GM21528 (cell line): Measurements from ENCODE around the gene MYL3.

Source experiments
- ATAC-seq: cut with Tn5 transposase; IDR thresholded peaks from one replicate; pipeline ENCODE4 v1.9.1; 2021; ENCODE audit warnings: mild to moderate bottlenecking, moderate library complexity; ENCODE audit not compliant: unreplicated experiment, low FRiP score

Gene MYL3

DNA sequence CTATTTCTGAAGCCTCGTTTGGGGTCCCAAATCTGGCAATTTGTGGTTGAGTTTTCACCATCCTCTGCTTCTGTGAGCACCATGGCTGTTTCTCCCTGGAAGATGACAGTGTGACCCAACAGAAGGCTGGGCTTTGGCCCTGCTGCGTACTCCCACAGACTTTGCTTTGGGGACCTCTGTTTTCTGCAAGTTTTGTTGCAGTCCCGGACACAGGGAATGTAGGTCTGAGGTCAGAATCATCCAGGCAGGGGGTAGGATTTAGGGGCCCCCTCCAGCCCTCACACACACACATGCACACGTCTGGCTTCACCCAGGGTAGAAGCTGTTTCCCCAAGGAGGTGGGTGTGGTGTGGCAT lies 20.6 kb upstream of the MYL3 start:
- ATAC-seq, result no peak

DNA sequence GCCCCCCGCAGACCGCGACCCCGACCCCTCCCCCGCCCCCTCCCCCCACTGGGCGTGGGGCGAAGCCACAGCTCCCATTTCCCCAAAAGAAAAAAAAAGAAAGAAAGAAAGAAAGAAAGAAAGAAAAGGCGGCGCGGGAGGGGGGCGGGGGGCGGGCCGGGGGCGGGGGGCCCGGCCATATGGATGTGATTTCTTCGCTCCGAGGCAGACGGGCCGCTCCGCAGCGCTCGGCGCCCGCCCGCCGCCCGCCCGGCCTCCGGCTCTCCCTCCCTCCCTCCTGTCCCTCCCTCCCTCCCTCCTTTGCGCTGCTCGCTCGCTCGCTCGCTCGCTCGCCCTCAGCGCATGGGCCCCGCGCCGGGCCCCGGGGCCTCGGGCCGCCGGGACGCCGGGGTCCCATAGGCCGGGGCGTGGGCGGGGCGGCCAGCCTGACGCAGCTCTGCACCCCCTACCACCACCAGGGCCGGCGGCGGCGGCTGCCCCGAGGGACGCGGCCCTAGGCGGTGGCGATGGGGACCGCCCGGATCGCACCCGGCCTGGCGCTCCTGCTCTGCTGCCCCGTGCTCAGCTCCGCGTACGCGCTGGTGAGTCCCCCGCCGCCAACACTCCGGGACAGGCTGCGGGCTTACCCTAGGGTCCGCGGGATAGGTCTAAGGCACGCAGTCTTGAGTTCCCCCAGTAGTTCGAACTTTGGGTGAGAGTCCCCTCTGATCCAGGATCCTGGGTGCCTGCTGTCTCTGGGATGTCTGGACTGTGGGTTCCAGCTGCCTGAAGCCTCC lies 20.0 kb upstream of the MYL3 start:
- no peak for ATAC-seq

DNA sequence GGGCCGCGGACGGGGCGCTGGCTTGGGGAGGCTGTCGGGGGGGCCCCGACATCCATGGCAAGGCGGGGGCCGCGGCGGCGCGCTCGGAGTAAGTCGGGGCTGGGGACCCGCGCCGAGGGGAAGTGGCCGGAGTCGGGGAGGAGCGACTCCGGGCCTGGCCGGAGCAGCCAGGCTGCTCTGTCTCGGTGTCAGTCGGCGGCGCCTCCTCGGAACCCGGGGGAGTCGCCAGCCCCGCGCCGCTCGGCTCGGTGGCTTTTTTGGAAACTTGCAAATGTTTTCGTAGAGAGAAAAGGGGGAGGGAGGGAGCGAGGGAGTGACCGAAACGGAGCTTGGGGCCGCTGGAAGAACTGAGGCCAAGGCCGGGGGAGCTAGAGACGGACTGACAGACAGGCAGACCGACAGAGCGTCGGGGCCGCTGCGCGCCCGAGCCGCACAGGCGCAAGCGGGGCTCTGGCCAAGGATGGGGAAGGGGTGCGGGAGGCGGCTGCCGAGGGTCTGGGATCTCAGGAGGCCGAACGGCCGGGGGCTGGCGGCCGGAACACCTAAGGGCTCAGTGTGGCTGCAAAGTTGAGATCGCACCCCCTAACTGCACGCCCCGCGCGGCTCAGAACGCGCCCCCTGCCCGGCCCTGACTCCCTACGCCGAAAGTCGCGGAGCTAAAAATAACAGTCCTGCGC lies 19.3 kb upstream of the MYL3 start:
- ATAC-seq, result no peak

GRCh38 chr3:46881596-46882376 lies 18.5 kb upstream of the MYL3 start:
- no peak for ATAC-seq

DNA sequence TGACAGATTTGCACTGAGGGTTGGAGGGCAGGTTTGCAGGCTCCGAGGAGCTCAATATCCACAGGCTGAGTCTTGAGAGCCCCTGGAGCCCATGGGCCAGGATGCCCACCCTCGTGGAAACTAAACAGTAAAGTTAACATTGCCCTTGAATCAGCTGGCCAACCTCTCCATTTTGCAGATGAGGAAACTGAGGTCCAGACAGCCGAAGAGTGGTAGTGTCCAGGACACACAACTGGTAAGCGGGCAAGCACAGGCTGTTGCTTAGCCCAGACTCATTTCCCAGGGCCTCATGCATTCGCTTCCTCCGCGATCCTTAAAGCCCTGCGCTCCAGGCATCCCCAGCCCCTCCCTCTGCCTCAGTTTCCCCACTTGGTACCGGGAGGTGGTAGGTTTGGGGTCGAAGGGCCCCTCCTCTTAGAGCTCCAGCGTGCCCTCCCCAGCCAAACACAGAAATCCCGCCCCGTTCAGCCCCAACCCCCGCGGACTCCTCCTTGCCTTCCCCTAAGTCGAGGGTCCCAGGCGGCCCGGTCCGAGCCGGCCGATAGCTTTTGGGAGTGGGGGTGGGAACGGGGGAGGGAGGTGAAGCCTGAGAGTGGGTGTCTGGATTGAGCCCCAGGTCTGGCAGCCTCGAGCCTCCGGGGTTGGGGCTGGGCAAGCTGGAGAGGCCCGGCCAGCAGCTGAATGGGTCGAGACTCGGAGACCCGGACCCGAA lies 17.8 kb upstream of the MYL3 start:
- no peak for ATAC-seq

- no peak for ATAC-seq
Measured at GRCh38 chr3:46878781-46879436, 15.7 kb upstream of the MYL3 start.

DNA sequence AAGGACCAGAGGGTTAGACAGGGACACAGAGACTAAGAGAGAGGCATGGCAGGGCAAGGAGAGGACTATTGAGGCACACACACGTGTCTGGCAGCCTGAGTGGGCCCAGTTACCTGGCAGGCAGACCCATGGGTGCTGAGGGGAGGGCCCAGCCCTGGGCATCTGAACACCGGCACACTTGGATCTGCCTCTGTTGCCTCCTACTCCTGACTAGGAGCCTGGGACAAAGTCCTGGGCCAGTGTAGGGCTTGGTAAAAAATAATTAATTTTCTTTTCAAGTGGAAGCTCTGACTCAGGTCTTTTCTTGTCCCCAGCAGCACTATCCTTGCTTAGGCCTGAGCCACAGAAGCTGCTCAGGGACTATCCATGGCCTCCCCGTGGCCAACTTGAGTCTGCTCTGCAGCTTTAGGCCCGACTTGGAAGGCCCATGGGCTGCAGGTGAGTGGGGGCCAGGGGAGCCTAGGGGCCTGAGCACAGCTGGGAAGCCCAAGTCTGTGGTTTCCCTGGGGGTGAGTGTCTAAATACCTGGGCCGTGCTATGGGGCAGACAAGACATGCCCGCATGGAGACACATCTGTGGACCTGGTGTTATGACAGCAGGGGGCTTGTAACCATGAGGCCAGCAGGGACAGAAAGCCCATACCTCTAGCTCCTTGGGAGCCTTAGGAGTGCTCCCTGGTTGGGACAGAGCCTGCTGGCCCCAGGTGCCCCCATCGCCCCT lies 14.3 kb upstream of the MYL3 start, which contains the start of gene PTH1R:
TSS of gene PTH1R (plus strand) at position 316 of the 720 bp plus-strand sequence. CDS start 5,839 bp downstream, outside the sequence.
- no peak for ATAC-seq

DNA sequence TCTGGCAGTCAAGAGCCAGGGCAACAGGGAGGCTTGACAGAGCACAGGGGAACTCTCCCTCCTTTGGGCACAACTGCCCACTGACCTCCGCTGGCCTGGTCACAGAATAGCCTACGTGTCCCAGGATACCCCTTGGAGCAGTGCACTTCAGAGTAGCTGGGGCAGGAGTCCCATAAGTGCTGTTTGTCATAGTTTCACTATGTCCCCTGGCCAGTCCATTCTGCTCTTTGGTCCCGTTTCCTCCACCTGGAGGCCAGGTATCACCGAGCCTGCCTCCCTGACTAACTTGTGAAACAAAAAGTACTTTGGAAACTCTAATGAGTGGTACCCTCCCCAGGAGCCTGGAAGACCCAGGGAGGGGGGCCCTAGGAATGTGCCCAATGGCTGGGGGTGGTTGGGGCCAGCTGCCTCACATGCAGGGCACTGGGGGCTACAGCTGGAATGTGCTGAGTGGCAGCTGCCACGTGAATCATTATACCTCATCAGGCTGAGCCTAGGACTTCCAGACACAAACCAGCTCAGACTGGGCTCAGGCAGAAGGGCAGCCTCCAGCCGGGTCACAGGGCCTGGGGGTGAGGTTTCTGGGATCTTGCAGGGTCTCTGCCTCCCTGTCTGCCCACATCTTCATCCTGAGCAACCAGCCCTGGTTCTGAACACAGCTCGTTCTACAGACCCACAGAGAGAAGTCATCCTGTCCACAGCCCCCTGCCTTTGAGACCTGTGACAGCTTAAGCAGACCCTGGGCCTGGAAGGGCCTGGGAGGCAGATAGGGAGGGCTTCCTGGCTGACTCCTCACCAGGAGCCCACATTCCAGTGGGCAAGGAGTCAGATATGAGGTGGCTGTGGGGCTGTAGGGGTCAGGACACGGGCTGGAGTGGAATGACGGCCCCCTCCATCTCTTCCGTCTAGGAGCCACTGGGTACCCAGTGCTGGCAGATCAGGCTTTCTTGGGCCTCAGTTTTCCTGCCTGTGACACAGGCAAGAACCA lies 13.4 kb upstream of the MYL3 start:
- ATAC-seq, result no peak

DNA sequence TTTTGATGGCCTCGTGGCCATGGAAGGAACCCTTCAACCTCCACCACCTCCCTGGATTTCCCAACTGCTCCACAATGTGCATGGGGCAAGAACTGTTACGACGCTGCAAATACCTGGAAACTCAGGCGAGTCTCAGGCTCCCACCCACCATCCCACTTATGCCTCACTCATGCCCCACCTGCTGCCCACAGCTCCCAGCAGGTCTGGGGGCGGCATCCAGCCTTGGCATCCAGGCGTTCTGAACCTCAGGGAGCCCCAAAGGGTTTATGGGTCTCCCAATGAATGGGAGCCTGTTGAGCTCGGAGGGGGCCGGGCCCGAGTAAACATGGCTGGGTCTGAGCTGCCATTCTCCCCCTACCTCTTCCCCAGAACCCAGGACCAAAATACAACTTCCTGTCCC lies 12.3 kb upstream of the MYL3 start:
- ATAC-seq, result no peak

DNA sequence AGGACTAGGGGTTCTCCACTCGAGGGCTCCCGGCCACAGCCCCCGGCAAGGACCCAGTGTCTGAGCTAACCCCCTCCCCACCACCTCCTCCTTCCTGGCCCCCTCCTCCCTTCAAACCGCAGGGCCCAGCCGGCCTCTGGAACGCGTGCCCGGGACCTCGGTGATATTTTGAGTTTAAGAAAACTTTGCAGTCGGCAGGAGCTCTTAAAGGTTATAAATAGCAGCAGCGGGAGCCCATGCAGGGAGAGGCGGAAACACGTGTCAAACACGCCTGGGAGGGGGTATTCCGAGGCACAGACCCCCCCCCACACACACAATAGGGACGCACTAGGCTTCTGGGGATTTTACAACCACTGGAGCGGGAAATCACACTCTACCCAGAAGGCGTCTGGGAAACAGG lies 11.2 kb upstream of the MYL3 start:
- no peak for ATAC-seq

- ATAC-seq, result no peak
Measured at GRCh38 chr3:46873521-46873920, 10.3 kb upstream of the MYL3 start.

DNA sequence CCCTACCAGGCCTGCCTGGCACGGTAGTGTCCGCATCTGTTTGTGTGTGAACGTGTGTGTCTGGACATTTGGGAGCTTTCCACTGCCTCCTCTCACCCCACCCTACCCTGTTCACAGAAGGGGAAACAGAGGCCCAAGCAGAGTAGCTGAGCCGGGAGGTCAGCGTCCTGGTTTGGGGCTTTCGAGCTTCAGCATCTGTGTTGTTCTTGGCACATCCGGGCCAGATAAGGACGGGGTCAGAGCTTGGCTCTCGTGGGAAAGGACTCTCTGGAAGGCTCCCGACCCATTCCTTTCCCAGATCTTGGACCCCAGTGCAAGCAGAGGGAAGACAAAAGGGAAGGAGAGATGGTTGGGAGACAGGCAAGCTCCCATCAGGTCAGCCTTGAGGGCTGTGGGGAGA lies 8.0 kb upstream of the MYL3 start:
- no peak for ATAC-seq

GRCh38 chr3:46870651-46871050 lies 7.4 kb upstream of the MYL3 start:
- ATAC-seq, result no peak

DNA sequence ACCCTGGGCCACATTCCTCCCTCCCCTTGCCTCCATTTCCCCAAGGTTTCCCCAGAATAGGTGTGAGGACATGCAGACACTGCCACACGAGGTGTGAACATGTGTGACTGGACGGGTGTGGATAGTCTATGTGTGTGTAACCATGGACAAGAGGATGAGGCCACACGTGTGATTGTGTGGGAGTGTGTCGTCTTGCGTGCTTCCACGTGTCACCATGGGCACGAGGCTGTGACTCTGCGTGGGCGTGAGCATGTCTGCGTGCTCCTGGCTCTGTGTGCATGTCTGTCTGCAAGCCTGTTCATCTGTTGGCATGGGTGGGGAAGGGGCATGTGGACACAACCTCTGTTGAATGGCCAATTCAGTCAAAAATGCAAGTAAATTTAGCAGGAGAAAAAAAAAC lies 6.2 kb upstream of the MYL3 start:
- no peak for ATAC-seq

- no peak for ATAC-seq
Measured at GRCh38 chr3:46868948-46869347, 5.7 kb upstream of the MYL3 start.

DNA sequence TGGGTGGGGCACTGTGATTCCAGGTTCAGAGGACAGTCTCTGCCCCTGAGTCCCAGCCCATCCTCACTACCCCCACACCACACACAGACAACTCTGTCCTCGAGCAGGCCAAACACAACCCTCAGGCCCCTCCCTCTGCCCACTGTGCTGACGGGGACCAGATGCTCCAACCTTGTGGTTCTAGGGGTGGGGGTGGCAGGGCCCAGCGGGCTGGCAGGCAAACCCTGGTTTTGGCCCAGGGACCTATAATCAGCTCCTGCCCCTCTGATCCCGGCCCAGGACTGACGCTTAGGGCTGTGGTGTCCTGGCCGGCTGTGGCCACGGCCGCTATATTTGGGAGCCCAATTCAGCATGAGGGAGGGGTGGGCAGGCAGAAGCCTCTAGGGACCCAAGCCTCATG lies 5.0 kb upstream of the MYL3 start:
- ATAC-seq, result no peak

DNA sequence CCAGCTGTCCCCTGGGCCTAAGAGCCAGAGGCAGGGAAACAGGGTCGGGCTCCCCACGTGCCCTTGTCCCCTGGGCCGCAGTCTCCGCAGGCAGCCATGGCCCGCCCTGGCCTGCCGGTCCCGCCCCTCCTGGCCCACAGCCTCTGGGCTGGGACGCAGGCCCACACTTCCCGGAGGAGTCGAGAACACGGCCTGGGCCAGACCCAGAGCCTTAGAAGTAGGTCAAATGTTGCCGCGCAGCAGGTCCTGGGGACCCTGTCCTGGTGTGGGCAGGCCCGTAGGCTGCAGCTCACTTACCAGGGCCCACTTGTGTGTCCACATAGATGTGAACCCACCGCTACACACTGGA lies 4.3 kb upstream of the MYL3 start:
- no peak for ATAC-seq

- no peak for ATAC-seq
Measured at GRCh38 chr3:46866720-46867549, 3.7 kb upstream of the MYL3 start.
